HUDEP-2 (cell line): Measurements from ENCODE around the gene PHF21A.

Source experiments
- DNase-seq, 76 experiments: peaks; one replicate each; lab custom pipeline; 2025; ENCODE audit not compliant: unreplicated experiment in 76 of 76; lab: John Stamatoyannopoulos, UW

PHF21A gene

GRCh38 chr11:46099963-46100316, 21.3 kb downstream of the PHF21A start:
- peak in 1 of 76 experiments; percentile 9 for DNase-seq

GRCh38 chr11:46090375-46090774, 30.9 kb downstream of the PHF21A start:
- DNase-seq: no peak

- DNase-seq: no peak
Measured at GRCh38 chr11:46079662-46080061, 41.6 kb downstream of the PHF21A start.

GRCh38 chr11:46075928-46076327, 45.3 kb downstream of the PHF21A start:
- no peak for DNase-seq

DNA sequence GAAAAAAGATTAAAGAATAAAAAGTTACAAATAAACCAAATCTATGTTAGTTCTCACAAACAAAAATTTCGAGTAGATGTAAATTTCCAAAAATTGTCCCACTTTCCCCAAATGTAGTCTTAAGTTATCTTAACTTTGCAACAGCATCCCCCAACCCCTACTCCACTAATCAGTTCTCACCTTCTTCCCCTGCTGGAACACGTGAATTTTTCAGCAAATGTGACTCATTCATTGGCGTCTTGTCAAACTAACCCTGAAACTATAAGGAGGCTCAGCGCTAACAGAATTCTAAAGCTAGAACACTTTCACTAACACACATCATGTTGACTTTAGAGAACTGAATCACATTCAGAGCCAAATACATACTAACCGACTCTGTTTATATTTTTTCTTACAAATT, 46.1 kb downstream of the PHF21A start:
- peak in 56 of 76 experiments; percentile 4 to 85 (median 64) for DNase-seq

GRCh38 chr11:46073632-46074031, 47.6 kb downstream of the PHF21A start:
- DNase-seq: no peak

DNA sequence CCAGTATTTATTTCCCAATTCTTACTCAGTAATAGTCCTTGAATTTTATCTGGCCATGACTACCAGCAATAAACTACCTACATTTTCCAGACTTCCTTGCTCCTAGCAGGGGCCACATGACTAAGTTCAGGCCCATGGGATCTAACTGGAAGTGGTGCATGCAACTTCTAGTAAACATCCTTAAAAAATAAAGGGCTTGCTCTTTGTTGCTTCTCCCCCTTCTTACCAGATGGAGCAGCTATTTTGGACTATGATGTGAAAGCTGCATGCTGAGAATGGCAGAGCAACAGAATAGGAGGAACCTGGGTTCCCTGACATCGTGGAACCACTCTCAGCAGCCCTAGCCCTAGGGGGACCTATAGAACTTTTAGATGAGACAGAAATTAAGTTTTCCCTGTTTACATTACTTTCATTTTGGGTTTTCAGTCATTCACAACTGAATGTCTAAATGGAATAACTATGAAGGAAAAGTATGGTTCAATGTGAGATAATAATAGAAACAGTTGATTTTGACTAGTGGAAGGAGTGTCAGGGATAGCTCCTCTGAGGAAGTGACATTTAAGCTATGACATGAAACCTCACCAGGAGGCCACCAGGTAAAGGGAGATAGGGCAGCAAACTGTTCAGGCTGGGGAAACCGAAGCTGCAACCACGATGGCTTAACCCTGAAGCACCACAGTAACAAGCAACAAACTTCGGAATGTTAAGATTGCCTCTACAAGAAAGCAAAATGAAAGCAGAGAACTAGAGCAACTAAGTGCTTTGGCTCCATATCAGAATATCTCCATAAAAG, 48.9 kb downstream of the PHF21A start:
- DNase-seq: no peak

DNA sequence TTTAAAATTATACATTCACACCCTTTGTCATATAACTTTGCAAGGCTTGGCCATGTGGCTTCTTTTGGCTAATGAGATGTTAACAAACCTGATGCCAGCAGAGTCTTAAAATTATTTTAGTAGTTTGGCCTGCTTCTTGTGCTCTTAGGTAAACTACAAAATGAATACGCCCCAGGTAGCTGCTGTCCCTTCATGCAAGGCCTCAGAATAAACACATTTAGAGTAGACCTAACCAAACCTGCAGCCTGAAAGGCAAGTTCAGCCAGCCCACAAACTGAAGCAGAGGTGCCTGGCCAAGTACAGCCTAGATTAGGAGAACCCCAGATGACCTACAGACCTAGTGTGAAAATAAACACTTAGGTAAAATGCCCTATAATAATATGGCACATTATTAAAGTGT, 50.2 kb downstream of the PHF21A start:
- DNase-seq: no peak

- DNase-seq: no peak
Measured at GRCh38 chr11:46069595-46069994, 51.7 kb downstream of the PHF21A start.

GRCh38 chr11:46066335-46066734, 54.9 kb downstream of the PHF21A start:
- DNase-seq: no peak

DNA sequence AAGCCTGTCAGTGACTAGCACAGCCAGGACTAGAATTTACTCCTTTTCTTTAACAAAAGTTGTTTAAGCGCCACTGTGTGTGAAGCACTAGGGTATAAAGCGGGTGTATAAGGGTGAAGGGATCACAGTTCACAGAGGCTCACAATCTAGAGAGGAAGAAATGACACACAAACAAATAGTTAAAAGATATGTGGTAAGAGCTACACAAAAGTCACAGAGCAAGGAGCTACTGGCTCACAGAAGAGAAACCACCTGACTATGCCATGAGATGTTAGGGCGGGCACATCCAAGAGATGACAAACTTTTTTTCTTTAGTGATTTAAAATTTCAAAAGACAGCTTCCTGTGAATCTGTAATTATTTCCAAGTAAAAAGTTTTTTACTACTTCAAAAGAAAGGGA, 55.6 kb downstream of the PHF21A start:
- no peak for DNase-seq

DNA sequence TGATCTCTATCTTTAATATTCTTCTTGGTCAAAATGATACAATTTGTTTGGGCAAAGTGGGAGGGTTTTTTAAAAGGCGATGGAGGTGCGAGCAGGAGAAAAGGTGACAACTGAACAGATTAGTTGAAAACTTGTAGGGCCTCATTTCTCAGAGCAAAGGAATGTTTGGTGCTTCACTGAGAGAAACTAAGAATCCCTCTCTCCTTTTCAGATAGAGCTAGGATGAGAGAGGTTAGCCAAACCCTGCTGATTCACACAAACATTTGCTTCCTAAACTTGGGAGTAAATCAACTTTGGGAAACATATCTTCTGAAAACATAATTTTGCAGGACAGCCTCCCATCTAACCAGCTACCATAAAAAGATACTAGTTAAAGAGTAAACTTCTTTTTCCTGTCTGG, 57.0 kb downstream of the PHF21A start:
- DNase-seq: no peak

- no peak for DNase-seq
Measured at GRCh38 chr11:46063138-46063537, 58.1 kb downstream of the PHF21A start.

GRCh38 chr11:46060013-46060412, 61.2 kb downstream of the PHF21A start:
- DNase-seq: no peak

DNA sequence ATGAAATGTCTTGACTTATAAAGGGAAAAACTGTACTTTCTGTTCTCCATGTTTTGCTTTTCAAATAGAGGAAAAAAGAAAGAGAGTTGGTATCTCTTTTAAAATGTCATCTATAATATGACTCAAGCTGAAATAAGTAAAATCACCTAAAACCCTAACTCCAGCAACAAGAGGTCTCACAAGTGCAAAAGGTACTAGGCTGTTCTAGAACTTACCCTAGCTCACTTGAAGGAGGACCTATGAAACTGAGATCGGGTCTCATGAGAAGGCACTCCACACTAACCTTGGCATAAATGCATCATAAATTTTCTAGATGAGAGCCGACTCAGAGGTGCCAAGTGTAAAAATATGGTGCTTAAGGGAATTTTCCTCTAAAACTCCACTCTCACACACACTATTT, 63.8 kb downstream of the PHF21A start:
- no peak for DNase-seq

DNA sequence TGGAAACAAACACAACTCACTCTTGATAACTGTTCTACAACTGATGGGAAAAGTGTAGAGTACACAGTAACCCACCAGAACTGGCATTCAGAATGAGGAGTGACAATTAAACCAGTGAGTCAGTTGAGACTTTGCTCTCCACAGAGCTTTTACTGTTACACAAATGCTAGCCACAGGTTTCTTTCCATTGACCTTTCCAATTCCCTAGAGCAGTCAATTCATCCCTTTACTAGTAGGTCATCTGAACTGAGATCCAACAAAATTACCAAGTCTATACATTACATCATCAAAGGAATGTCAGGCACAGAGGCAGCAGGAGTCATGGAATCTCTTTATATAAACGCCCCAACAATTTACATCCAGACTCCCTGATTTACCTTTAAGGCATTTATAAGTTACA, 65.9 kb downstream of the PHF21A start:
- DNase-seq: no peak

GRCh38 chr11:46051102-46051501, 70.2 kb downstream of the PHF21A start:
- DNase-seq: no peak

GRCh38 chr11:46050662-46051061, 70.6 kb downstream of the PHF21A start:
- DNase-seq: no peak

- no peak for DNase-seq
Measured at GRCh38 chr11:46050003-46050461, 71.2 kb downstream of the PHF21A start.

DNA sequence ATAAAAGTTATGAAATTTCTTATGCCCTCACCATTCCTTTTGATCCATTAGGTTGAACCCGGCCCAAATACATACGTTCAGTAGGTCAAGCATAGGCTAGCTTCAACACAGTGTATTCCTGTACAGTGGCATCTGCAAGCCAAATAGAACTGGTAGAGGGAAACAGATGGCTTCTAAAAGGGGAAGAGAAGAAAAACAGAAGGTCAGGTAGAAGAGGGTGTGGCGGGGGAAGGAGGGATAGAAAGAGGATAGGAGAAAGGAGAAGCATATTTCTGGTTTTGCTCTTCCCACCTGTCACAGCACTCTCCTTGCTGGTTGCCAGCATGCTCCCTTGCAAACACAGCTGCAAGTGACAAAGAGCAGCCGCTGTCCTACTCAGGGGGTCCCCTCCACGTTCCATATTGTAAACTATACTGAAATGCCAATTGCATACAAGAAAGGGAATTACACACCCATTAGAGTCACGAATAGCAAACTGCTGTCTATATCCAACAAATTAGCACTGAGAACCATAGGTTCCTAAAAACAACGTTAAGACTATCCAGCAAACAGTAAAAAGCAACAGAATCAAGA, 71.8 kb downstream of the PHF21A start:
- DNase-seq: no peak

DNA sequence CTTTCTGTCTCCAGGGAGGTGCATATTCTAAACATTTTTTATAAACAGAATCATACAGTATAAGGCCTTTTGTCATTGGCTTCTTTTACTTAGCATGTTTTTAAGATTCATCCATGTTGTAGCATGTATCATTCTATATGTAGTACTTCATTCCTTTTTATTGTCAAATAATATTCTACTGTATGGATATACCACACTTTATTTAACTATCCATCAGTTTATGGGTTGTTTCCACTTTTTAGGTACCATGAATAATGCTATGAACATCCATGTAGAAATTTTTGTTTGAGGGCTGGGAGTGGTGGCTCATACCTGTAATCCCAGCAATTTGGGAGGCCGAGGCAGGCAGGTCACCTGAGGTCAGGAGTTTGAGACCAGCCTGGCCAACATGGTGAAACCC, 73.1 kb downstream of the PHF21A start:
- DNase-seq: no peak

DNA sequence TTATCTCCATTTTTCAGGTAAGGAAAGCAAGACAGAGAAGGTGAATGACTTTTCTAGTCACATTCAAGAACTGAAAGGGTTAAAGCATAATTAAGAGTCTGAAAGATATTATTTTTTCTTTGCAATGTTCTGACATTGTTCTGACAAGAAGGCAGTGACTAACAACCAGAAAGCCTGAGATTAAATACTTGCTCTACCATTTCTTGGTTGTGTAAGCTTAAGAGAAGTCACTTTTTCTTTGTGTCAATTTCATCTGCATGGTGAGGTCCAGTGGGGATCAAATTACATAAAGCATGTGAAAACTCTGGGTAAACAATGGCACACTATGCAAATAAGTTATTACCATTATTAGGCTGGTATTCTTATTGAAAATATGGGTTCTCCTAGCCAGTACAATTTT, 73.7 kb downstream of the PHF21A start:
- DNase-seq: no peak
